ENCODE data around the gene RPE65.

The RPE65 gene

GRCh38 chr1:68384872-68385411 lies 64.8 kb downstream of the RPE65 start:
- no peak for TF ChIP-seq CTCF (IDR thresholded peaks at IDR 0.05; ENCODE audit: unreplicated experiment in 3 of 3)
- H3K9me3 Mint-ChIP-seq = peaks cover 12% of the 10 kb centered on the region
- H3K27ac Mint-ChIP-seq = no peak overlapping the region
- peaks cover 3% of the 10 kb centered on the region for H3K27me3 Mint-ChIP-seq (ENCODE audit: low read depth)
- H3K4me3 Mint-ChIP-seq = no peak overlapping the region
- no peaks in the 10 kb centered on the region for H3K4me1 Mint-ChIP-seq
- H3K36me3 Mint-ChIP-seq (ENCODE audit: low read depth) = no peaks in the 10 kb centered on the region

DNA sequence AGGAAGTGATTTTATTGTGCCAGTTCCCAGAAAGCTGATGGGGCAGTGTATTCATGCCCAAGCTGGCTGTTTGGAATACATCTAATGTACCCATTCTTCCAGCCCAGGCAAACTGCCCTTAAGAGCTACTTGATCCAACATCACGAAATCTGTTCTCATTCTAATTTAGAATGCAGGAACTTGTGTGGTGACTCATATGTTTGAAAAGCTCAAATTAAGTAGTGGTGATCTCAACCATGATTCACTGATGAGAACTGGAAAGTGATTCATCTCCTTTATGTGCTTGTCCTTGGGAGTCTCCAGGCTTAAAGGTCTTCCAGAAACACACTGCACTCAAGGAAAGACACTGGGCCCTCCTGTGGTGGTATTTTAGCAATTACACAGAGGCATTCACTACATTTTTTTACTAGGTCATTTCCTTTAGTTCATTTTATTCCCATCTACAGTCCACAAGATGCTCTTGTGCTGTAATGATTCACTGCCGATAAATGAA lies 65.4 kb downstream of the RPE65 start:
- no peak for TF ChIP-seq CTCF (IDR thresholded peaks at IDR 0.05; ENCODE audit: unreplicated experiment in 3 of 3)
- Mint-ChIP-seq H3K4me1 (no peaks in the 10 kb centered on the region), H3K27ac (no peak overlapping the region), H3K27me3 (ENCODE audit: low read depth) (peaks cover 3% of the 10 kb centered on the region), H3K4me3 (no peak overlapping the region), H3K36me3 (ENCODE audit: low read depth) (no peaks in the 10 kb centered on the region), H3K9me3 (peaks cover 12% of the 10 kb centered on the region)

- Mint-ChIP-seq H3K27me3 (ENCODE audit: low read depth) (peaks cover 3% of the 10 kb centered on the region), H3K27ac (no peak overlapping the region), H3K4me3 (no peak overlapping the region), H3K4me1 (no peaks in the 10 kb centered on the region), H3K9me3 (peaks cover 12% of the 10 kb centered on the region), H3K36me3 (ENCODE audit: low read depth) (no peaks in the 10 kb centered on the region)
- no peak for TF ChIP-seq CTCF (IDR thresholded peaks at IDR 0.05; ENCODE audit: unreplicated experiment in 3 of 3)
Observed at GRCh38 chr1:68383092-68383491, 66.7 kb downstream of the RPE65 start.

- Mint-ChIP-seq H3K36me3 (ENCODE audit: low read depth) (no peaks in the 10 kb centered on the region), H3K4me3 (no peak overlapping the region), H3K9me3 (no peaks in the 10 kb centered on the region), H3K27ac (no peak overlapping the region), H3K4me1 (peaks cover 7% of the 10 kb centered on the region), H3K27me3 (ENCODE audit: low read depth) (no peaks in the 10 kb centered on the region)
- TF ChIP-seq CTCF (IDR thresholded peaks at IDR 0.05; ENCODE audit: unreplicated experiment in 3 of 3) = no peak
Observed at GRCh38 chr1:68379085-68379478, 70.7 kb downstream of the RPE65 start.

Measured in nephron (organoid).